ENCODE measurements around the gene HRH2.

Gene HRH2

GRCh38 chr5:175675873-175676272, 18.0 kb downstream of the HRH2 start:
- no peak for DNase-seq (ENCODE audit: low read depth)

DNA sequence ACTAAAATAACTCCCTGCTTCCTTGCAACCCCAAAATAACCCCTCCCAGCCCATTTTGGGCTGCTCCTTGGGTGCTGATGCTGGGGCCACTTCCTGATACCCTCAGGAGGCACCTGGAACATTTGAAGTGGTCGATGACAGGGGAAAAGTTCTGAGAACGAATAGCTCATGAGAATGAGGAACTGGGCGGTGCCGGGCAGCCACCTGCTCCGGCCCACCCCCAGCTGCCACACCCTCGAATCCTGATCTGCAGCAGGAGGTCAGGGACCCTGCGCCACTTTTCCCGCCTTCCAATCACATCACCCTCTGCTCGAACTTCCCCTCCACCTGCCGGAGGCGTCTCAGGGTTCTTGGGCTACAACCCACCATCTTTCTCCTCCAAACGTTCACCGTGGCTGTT, 19.7 kb downstream of the HRH2 start:
- DNase-seq (ENCODE audit: low read depth): no peak

DNA sequence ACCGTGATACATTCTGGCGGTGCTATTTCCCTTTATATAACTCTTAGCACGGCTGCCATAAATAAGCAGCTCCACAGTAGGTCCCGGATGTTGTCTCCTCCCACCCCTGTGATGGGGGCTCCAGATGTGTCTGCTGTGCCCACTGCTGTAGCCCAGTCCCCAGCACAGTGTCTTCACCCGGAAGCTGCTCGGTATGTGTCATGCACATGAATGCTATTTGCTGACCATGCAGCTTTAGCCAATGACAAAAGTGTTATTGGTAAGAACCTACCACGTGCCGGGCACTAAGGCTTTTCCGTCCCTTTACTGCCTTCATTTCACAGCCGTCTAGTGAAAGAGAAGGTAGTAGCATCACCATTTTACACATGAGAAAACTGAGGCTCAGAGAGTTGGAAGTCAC, 20.2 kb downstream of the HRH2 start:
- DNase-seq (ENCODE audit: low read depth): no peak

DNA sequence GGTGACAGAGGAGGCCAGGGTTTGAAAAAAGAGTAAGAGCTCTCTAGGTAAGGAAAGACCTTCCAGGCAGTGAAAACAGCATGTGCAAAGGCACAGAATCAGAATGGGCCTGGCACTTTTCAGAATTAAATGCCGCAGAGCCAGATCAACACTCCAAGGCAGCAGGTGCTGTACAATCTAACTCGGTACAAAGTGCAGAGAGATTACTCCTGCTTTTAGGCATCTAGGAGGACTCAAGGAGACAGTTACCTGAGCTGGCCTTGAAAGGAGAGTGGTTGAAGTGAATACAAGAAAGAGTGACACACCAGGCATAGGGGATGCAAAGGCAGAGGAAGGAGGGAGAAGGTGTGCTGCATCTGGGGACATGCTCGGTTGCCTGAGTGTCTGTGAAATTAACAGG, 21.5 kb downstream of the HRH2 start:
- DNase-seq (ENCODE audit: low read depth): no peak

GRCh38 chr5:175680020-175680419, 22.1 kb downstream of the HRH2 start:
- no peak for DNase-seq (ENCODE audit: low read depth)

DNA sequence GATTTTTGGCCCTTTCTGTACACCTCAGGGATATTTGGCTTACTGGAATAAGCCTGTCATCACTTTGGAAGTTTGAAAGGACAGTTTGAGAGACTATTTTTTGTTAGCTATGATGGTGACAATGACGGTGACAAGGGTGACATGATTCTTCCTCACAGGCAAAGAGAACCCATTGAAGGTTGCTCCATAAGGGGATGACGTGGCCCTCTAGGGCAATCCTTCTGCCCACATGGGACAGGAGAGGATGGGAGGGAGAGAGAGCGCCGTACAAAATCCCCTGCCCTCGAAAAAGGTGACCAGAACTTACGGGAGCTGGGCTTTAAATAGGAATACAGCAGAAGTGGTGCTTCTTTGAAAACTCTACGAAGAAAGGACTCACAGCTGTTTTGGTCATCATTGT, 22.6 kb downstream of the HRH2 start:
- no peak for DNase-seq (ENCODE audit: low read depth)

DNA sequence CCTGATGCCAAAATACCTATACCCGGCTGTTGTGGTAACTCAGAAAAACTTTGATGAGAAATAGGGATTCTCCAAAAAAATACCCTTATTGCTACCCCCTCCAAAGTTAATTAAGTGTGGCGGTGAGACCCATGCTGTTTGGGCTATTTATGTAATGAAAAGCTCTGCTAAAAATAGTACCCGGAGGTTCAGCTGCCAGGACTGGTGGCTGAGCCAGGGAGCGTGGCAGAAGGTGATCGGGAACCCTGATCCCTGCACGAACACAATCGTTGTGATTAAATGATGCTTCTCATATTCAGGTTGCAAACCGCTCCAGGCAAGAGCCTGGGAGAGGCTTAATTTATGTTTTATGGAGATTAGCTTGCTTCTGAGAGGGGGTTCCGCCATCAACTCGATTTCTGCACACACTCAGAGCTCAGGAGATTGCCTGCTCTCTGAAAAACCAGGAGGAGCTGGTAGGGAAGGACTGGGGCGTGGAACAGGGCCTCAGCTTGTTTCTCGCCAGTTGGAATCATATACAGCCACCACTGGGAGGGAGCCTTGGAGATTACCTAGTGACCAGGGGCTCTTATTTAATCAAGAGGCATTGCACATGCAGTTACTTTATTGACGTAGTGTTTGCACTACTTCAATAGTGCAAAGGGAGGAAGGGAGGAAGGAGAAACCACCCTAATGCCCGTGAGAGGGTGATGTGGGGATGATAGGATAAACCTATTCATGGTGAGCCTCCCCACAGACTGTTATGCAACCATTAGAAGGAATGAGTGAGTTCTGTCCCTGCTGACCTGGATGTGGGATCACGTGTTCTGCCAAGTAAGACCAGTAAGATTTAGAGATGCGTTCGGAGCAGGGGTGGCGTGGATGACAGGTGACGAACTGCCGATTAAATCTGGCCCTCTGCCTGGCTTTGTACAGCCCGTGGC, 23.4 kb downstream of the HRH2 start:
- no peak for DNase-seq (ENCODE audit: low read depth)

- DNase-seq (ENCODE audit: low read depth): no peak
Observed at GRCh38 chr5:175681968-175682340, 24.1 kb downstream of the HRH2 start.

DNA sequence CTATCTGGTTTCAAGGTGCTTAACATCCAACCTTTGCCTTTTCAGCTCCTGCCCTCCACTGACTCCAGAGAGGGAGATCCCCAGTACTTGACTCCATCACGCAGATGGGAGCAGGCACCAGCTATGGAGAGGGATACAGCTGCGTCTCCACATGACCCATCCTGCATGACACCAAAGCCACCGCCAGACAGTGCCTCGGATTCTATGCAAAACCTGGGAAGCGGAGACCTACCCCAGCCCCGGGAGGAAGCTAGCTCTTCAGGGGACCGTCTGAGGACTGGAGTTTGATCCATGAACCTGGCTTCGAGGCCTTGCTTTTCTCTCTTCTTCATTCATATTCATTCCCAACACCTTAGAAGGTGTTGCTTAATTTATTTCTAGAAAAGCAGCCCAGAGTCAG, 24.8 kb downstream of the HRH2 start:
- no peak for DNase-seq (ENCODE audit: low read depth)

- DNase-seq (ENCODE audit: low read depth): no peak
Observed at GRCh38 chr5:175683231-175683630, 25.4 kb downstream of the HRH2 start.

GRCh38 chr5:175683921-175684320, 26.1 kb downstream of the HRH2 start:
- no peak for DNase-seq (ENCODE audit: low read depth)

DNA sequence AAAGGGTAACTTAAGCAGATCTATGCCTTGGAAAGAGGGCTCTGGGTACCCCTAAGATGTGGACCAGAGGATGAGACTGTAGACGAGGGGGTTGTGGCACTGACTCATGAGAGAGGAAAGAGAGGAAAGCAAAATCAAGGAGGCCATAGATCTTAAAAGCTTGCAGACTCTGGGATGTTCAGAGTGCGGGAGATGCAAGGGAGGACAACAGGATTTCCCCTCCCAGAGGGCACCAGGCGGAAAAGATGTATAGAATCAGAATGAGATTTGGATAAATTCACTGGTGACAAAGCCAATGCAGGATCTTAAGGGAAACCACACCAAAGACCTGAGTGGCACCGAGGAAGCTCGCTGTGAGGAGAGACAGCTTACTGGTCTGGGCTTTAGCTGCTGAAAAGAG, 27.1 kb downstream of the HRH2 start:
- DNase-seq (ENCODE audit: low read depth): no peak

DNA sequence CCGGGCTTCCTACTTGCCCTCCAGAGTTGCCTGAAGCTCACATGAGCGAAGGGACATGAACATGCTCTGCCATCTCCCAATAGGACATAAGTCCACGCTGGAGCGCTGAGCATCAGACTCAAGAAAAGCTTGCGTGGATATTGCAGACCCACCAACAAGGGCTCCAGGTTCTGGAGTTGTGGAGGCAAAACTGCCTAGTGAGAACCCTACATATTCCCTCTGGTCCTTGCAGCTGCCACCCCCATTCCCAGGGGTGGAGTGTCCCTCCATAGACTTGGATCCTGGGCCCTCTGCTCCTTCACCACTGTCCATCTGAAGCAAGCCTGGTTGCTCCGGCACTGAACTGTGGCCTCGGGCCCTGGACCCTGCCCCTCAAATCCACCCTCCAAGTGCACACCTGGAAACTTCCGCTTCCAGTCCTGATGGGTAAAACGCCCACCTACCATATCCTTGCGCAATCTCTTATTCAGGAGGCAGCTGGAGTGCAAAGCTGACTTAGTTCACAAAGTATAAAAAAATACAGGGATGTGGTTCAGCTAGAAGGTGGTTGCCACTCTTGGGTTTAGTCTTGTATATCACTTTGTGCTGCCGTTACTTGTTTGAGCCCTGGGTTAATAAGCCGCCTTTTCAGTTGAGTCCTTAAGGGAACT, 28.0 kb downstream of the HRH2 start:
- DNase-seq (ENCODE audit: low read depth): no peak

- no peak for DNase-seq (ENCODE audit: low read depth)
Observed at GRCh38 chr5:175686396-175686795, 28.5 kb downstream of the HRH2 start.

GRCh38 chr5:175686826-175687225, 29.0 kb downstream of the HRH2 start:
- no peak for DNase-seq (ENCODE audit: low read depth)

DNA sequence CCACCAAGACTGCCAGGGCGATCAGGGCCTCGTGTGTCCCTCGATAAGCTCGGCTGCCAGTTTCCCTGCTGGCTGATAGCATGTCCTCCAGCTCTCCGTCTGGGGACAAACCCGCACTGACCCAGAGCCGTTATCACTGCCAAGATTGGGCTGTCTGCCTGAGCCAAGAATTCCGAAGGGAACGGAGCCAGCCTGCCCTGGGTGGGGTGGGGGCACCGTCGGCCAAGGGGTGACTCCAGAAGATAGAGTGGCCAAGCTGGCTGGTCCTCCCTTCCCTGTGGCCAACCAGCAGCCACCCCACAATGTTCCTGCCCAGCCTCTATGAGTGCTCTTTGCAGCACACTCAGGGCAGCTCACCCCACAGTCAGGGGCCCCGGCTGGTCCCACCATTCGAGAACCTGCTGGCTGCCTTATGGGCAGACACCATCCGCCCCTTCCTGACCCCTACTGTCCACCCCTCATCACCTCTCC, 29.4 kb downstream of the HRH2 start:
- DNase-seq (ENCODE audit: low read depth): no peak

- no peak for DNase-seq (ENCODE audit: low read depth)
Observed at GRCh38 chr5:175688352-175689146, 30.7 kb downstream of the HRH2 start.

- DNase-seq (ENCODE audit: low read depth): no peak
Observed at GRCh38 chr5:175689147-175689991, 31.5 kb downstream of the HRH2 start.

DNA sequence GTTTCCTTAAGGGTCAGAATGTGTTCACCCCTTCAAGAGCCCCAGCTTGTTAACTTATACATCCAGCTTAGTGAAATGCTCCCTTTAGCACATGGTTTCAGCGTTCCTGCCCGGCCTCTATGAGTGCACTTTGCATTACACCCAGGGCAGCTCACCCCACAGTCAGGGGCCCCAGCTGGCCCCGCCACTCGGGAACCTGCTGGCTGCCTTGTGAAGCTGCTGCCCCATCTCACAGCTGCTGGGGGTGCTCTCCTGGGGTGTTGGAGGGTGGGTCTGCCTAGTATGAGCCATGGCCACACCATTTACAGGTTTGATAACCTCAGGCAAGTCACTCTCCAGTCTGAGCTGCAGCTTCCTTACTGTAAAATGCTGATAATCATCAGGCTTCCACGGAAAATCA, 32.2 kb downstream of the HRH2 start:
- no peak for DNase-seq (ENCODE audit: low read depth)

DNA sequence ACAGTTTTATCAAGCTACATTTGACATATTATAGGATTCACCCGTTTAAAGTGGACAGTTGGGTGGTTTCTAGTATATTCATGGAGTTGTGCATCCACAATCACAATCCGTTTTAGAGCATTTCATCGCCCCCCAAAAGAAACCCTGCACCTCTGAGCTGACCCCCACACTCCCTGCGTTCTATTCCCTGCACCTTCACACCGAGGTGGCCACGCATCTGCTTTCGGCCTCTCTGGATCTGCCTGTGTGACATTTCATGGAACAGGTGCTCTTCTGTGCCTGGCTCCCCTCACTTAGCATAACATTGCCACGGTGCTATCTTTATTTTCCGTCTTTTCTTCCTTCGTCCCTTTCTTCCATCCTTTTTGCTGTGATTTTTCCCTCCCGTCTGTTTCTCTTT, 32.7 kb downstream of the HRH2 start:
- DNase-seq (ENCODE audit: low read depth): no peak

- no peak for DNase-seq (ENCODE audit: low read depth)
Observed at GRCh38 chr5:175691761-175692160, 33.9 kb downstream of the HRH2 start.
